Activated CD4-positive, alpha-beta T cell treated with anti-CD3 and anti-CD28 coated beads, Interleukin-2, Interleukin-6, amounts not matched to agents 100 ng/mL and 50 ng/mL, durations not matched to agents 16 hours and 8 hours (primary cell): ENCODE measurements around the gene EPHA6.
A peak's percentile ranks its signal among the peaks of the same experiment; 100 is the strongest.

Experiments
- DNase-seq: peaks from one replicate; pipeline ENCODE4 v3.0.0-alpha.2; 2020

EPHA6 gene

GRCh38 chr3:96813820-96814650, at the start of gene EPHA6:
Gene EPHA6, plus strand, starts transcription at chr3:96814594.
- peak; percentile 12 for DNase-seq

- DNase-seq = no peak
Measured at GRCh38 chr3:96776818-96777217, 37.6 kb upstream of the EPHA6 start.

GRCh38 chr3:96779810-96780209, 34.6 kb upstream of the EPHA6 start:
- DNase-seq = peak; percentile 1

GRCh38 chr3:96796101-96796500, 18.3 kb upstream of the EPHA6 start:
- no peak for DNase-seq

- no peak for DNase-seq
Measured at GRCh38 chr3:96803870-96804269, 10.5 kb upstream of the EPHA6 start.

GRCh38 chr3:96806341-96806740, 8.1 kb upstream of the EPHA6 start:
- DNase-seq = no peak

- DNase-seq = peak; percentile 86
Measured at GRCh38 chr3:96813134-96813819, 1.1 kb upstream of the EPHA6 start.

GRCh38 chr3:96814651-96815567, 515 bp downstream of the EPHA6 start:
- no peak for DNase-seq

GRCh38 chr3:96831175-96831574, 16.8 kb downstream of the EPHA6 start:
- DNase-seq = no peak

- no peak for DNase-seq
Measured at GRCh38 chr3:96833301-96833700, 18.9 kb downstream of the EPHA6 start.

- no peak for DNase-seq
Measured at GRCh38 chr3:96836153-96836915, 21.9 kb downstream of the EPHA6 start.

GRCh38 chr3:96843505-96844203, 29.3 kb downstream of the EPHA6 start:
- DNase-seq = no peak

- no peak for DNase-seq
Measured at GRCh38 chr3:96844204-96844514, 29.8 kb downstream of the EPHA6 start.

- DNase-seq = no peak
Measured at GRCh38 chr3:96852849-96853248, 38.5 kb downstream of the EPHA6 start.

GRCh38 chr3:96860882-96861281, 46.5 kb downstream of the EPHA6 start:
- no peak for DNase-seq

GRCh38 chr3:96863129-96863740, 48.8 kb downstream of the EPHA6 start:
- peak; percentile 30 for DNase-seq

GRCh38 chr3:96865605-96866004, 51.2 kb downstream of the EPHA6 start:
- no peak for DNase-seq

- no peak for DNase-seq
Measured at GRCh38 chr3:96869316-96869715, 54.9 kb downstream of the EPHA6 start.

- no peak for DNase-seq
Measured at GRCh38 chr3:96877510-96877909, 63.1 kb downstream of the EPHA6 start.

- DNase-seq = no peak
Measured at GRCh38 chr3:96900031-96900430, 85.6 kb downstream of the EPHA6 start.

- DNase-seq = no peak
Measured at GRCh38 chr3:96900566-96900965, 86.2 kb downstream of the EPHA6 start.

GRCh38 chr3:96915445-96915844, 101.1 kb downstream of the EPHA6 start:
- DNase-seq = no peak
